Neural cell (in vitro differentiated cells): ENCODE measurements around the gene RGS10. TPM values are rescaled to one million over a fixed set of nuclear protein-coding genes. Genes with fewer than 3 reads are reported as not detected.

Experiments used
- H2AFZ ChIP-seq: fragments of 200-600, 300-800 bp; sonication (generic), shearing (Covaris generic); 2 replicates; pipeline ENCODE4 v1.6.0; 2014; ENCODE audit warnings: low read depth, mild to moderate bottlenecking, antibody characterized with exemption, low read length, moderate library complexity
- H3F3A ChIP-seq: fragments of 200-600 bp; shearing (Covaris generic); 2 replicates; pipeline ENCODE4 v1.6.1; 2016; ENCODE audit warnings: mild to moderate bottlenecking, moderate library complexity, mixed read lengths, antibody characterized with exemption, low read length; ENCODE audit not compliant: insufficient read depth, poor library complexity, severe bottlenecking
- H3K27ac ChIP-seq: fragments of 200-600, 300-800 bp; sonication (generic), shearing (Covaris generic); 2 replicates; pipeline ENCODE4 v1.5.1; 2014; ENCODE audit warnings: mild to moderate bottlenecking, low read length, moderate library complexity
- H3K27me3 ChIP-seq: fragments of 300-800, 200-600 bp; sonication (generic), shearing (Covaris generic); 2 replicates; pipeline ENCODE4 v1.6.0; 2014; ENCODE audit warnings: mild to moderate bottlenecking, low read depth, low read length, moderate library complexity; ENCODE audit not compliant: insufficient read depth
- H3K36me3 ChIP-seq: fragments of 300-800, 200-600 bp; sonication (generic), shearing (Covaris generic); 2 replicates; pipeline ENCODE4 v1.5.1; 2014; ENCODE audit warnings: mild to moderate bottlenecking, antibody characterized with exemption, low read length, moderate library complexity; ENCODE audit not compliant: insufficient read depth
- H3K4me2 ChIP-seq: fragments of 300-800, 200-600 bp; sonication (generic), shearing (Covaris generic); 2 replicates; pipeline ENCODE4 v1.6.0; 2014; ENCODE audit warnings: mild to moderate bottlenecking, low read length
- H3K4me3 ChIP-seq: fragments of 300-800, 200-600 bp; sonication (generic), shearing (Covaris generic); 2 replicates; pipeline ENCODE4 v1.5.1; 2014; ENCODE audit warnings: mild to moderate bottlenecking, low read length, moderate library complexity
- H3K79me2 ChIP-seq: fragments of 200-600 bp; shearing (Covaris generic); replicated peaks from 2 replicates; pipeline ENCODE4 v1.6.0; 2014; ENCODE audit warnings: mild to moderate bottlenecking, low read length, moderate library complexity; ENCODE audit not compliant: insufficient read depth
- H3K9ac ChIP-seq: fragments of 300-800, 200-600 bp; sonication (generic), shearing (Covaris generic); 2 replicates; pipeline ENCODE4 v1.6.1; 2016; ENCODE audit warnings: mild to moderate bottlenecking, low read length, mixed read lengths
- H3K9me2 ChIP-seq: fragments of 200-600 bp; shearing (Covaris generic); 2 replicates; pipeline ENCODE4 v1.6.1; 2016; ENCODE audit warnings: mild to moderate bottlenecking, low read length, mixed read lengths; ENCODE audit not compliant: insufficient read depth
- H3K9me3 ChIP-seq: fragments of 200-600, 300-800 bp; sonication (generic), shearing (Covaris generic); 2 replicates; pipeline ENCODE4 v1.6.1; 2016; ENCODE audit warnings: mild to moderate bottlenecking, mixed run types, low read length, moderate library complexity, mixed read lengths
- H4K20me1 ChIP-seq: fragments of 200-600 bp; shearing (Covaris generic); 2 replicates; pipeline ENCODE4 v1.6.1; 2016; ENCODE audit warnings: mild to moderate bottlenecking, mixed run types; ENCODE audit not compliant: insufficient read depth
- EP300 ChIP-seq: fragments of 450-650 bp; conservative IDR thresholded peaks from 2 replicates; pipeline ENCODE4 v1.6.1; 2014; ENCODE audit warnings: antibody characterized with exemption, mild to moderate bottlenecking, moderate library complexity; ENCODE audit not compliant: poor library complexity, severe bottlenecking
- MXI1 ChIP-seq: fragments of 450-650 bp; conservative IDR thresholded peaks from 2 replicates; pipeline ENCODE4 v1.6.1; 2014; ENCODE audit warnings: antibody characterized with exemption, mild to moderate bottlenecking; ENCODE audit not compliant: poor library complexity, severe bottlenecking
- POLR2AphosphoS5 ChIP-seq: IDR thresholded peaks from 2 replicates; pipeline ENCODE4 v1.6.1; 2012
- RAD21 ChIP-seq: fragments of 450-650 bp; conservative IDR thresholded peaks from 2 replicates; pipeline ENCODE4 v1.6.1; 2014; ENCODE audit warnings: antibody characterized with exemption, mild to moderate bottlenecking, moderate library complexity
- SMC3 ChIP-seq: fragments of 450-650 bp; conservative IDR thresholded peaks from 2 replicates; pipeline ENCODE4 v1.6.1; 2014; ENCODE audit warnings: antibody characterized with exemption, mild to moderate bottlenecking, moderate library complexity; ENCODE audit not compliant: poor library complexity
- TAF1 ChIP-seq: IDR thresholded peaks from 2 replicates; pipeline ENCODE4 v1.6.1; 2012; ENCODE audit warnings: low read depth
- polyA plus RNA-seq: library from polyadenylated mRNA; depleted of rRNA; stranded (reverse); fragments of >200 nt; gene quantifications from 2 replicates; pipeline ENCODE4 v1.2.3, GENCODE V29; 2014
- TF ChIP-seq, protein P1 (sequence below): IDR thresholded peaks from 2 replicates; pipeline ENCODE4 v1.6.1; 2012; ENCODE audit warnings: borderline replicate concordance
- TF ChIP-seq, protein P2 (sequence below): fragments of 450-650 bp; IDR thresholded peaks from 2 replicates; pipeline ENCODE4 v1.5.1; 2014; ENCODE audit warnings: antibody characterized with exemption, mild to moderate bottlenecking, moderate library complexity; ENCODE audit not compliant: poor library complexity, severe bottlenecking

Gene RGS10
- polyA plus RNA-seq, 1 donor from 2014 or later, result 2.6 TPM

DNA sequence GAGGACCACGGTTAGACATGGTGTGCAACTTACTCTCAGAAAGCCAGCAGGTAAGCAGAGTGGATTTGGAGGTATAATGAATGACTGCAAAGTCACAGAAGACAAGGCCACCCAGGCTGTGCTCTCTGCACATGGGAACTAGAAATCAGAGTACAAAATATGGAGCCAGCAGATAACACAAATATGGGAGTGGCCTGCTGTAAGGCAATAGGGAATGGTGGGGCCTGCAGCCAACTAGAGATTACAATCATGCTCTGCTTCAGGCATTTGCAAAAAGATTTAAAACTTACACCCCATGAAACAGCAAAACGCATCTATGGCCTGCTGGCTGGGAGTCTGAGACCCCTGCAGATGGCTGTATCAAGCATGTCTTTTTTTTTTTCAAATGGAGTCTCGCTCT lies 47.0 kb downstream of the RGS10 start:
- no peaks in the 10 kb centered on the region for H4K20me1 ChIP-seq
- H3K9me3 ChIP-seq, result no peaks in the 10 kb centered on the region
- H2AFZ ChIP-seq, result no peak overlapping the region
- no peaks in the 10 kb centered on the region for H3K27me3 ChIP-seq
- H3K4me2 ChIP-seq, result no peak overlapping the region
- no peak overlapping the region for H3K27ac ChIP-seq
- no peak overlapping the region for H3K9ac ChIP-seq
- H3K79me2 ChIP-seq, result no peaks in the 10 kb centered on the region
- no peaks in the 10 kb centered on the region for H3F3A ChIP-seq
- no peaks in the 10 kb centered on the region for H3K36me3 ChIP-seq
- H3K9me2 ChIP-seq, result no peaks in the 10 kb centered on the region
- TF ChIP-seq RAD21 (no peak), EP300 (no peak)
- TF ChIP-seq, protein P1, sequence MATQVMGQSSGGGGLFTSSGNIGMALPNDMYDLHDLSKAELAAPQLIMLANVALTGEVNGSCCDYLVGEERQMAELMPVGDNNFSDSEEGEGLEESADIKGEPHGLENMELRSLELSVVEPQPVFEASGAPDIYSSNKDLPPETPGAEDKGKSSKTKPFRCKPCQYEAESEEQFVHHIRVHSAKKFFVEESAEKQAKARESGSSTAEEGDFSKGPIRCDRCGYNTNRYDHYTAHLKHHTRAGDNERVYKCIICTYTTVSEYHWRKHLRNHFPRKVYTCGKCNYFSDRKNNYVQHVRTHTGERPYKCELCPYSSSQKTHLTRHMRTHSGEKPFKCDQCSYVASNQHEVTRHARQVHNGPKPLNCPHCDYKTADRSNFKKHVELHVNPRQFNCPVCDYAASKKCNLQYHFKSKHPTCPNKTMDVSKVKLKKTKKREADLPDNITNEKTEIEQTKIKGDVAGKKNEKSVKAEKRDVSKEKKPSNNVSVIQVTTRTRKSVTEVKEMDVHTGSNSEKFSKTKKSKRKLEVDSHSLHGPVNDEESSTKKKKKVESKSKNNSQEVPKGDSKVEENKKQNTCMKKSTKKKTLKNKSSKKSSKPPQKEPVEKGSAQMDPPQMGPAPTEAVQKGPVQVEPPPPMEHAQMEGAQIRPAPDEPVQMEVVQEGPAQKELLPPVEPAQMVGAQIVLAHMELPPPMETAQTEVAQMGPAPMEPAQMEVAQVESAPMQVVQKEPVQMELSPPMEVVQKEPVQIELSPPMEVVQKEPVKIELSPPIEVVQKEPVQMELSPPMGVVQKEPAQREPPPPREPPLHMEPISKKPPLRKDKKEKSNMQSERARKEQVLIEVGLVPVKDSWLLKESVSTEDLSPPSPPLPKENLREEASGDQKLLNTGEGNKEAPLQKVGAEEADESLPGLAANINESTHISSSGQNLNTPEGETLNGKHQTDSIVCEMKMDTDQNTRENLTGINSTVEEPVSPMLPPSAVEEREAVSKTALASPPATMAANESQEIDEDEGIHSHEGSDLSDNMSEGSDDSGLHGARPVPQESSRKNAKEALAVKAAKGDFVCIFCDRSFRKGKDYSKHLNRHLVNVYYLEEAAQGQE, result no peak
- H3K4me3 ChIP-seq, result no peak overlapping the region

DNA sequence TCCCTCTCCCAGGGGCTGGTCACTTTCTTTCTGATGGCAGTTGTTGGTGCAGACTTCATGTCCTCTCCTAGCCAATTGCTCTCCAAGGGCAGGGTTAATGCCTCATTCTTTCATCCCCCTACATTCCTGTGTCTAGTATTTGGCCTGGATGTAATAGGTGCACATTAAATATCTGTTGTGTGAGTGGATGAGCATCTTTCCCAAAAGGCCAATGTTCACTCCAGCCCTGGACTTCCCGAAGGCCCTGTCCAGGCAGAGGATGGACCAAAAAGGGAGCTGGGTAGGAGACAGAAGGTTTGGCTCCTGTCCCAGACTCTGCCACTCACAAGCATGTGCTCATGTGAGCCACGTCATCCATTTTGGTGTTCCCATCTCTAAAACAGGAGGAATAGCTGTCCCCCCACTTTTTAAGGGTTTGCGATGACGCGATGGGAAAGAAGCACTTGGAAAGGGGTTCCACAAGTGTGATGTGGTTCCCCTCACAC lies 47.5 kb downstream of the RGS10 start:
- Histone ChIP-seq H3K9me2 (no peaks in the 10 kb centered on the region), H2AFZ (no peak overlapping the region), H3K4me2 (no peak overlapping the region), H4K20me1 (no peaks in the 10 kb centered on the region), H3K4me3 (no peak overlapping the region), H3K27me3 (no peaks in the 10 kb centered on the region), H3K79me2 (no peaks in the 10 kb centered on the region), H3K36me3 (no peaks in the 10 kb centered on the region), H3F3A (no peaks in the 10 kb centered on the region), H3K9ac (no peak overlapping the region), H3K27ac (no peak overlapping the region), H3K9me3 (no peaks in the 10 kb centered on the region)
- TF ChIP-seq POLR2AphosphoS5, result no peak
- no peak for TF ChIP-seq MXI1
- TF ChIP-seq, protein P1, result no peak

DNA sequence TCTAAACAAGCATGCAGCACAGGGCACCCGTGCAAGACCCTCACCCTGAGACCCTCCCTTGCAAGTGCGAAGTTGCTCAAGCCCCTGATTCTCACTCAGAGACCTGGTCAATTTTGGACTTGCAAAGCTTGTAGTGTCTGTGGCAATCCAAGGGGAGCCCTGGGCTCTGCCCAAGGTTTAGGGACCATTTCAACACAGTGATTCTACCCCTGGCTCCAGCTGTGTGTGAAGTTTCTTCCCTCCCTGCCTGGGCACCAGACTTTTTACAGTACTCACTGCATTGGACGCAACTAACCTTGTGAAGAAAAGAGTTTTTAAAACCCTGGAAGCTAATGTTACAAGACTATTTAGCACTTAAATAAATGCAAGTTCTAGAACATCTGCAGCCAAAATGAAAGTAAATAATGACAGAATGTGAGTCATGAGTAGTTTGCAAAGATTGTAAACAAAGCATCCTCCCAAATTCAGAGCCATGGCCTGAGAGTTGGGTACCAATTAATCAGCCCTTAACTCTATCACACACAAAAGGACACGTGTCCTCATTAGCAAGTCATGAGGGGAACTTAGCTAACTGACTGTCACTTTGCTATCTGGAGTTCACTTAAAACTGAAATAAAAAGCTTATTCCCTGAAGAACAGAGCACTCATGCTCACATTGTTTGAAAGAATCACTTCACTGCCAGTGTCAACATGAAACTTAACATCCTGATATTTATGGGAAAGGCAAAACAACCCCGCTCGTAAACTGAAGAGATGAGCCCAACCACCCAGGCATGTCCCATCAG lies 48.1 kb downstream of the RGS10 start:
- no peak overlapping the region for H3K4me3 ChIP-seq
- no peak overlapping the region for H2AFZ ChIP-seq
- TF ChIP-seq, protein P2, sequence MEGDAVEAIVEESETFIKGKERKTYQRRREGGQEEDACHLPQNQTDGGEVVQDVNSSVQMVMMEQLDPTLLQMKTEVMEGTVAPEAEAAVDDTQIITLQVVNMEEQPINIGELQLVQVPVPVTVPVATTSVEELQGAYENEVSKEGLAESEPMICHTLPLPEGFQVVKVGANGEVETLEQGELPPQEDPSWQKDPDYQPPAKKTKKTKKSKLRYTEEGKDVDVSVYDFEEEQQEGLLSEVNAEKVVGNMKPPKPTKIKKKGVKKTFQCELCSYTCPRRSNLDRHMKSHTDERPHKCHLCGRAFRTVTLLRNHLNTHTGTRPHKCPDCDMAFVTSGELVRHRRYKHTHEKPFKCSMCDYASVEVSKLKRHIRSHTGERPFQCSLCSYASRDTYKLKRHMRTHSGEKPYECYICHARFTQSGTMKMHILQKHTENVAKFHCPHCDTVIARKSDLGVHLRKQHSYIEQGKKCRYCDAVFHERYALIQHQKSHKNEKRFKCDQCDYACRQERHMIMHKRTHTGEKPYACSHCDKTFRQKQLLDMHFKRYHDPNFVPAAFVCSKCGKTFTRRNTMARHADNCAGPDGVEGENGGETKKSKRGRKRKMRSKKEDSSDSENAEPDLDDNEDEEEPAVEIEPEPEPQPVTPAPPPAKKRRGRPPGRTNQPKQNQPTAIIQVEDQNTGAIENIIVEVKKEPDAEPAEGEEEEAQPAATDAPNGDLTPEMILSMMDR, result no peak
- TF ChIP-seq, protein P1, result no peak
- no peak for TF ChIP-seq RAD21
- TF ChIP-seq SMC3, result no peak
- no peak for TF ChIP-seq EP300
- no peak for TF ChIP-seq POLR2AphosphoS5
- TF ChIP-seq TAF1, result no peak

More for the DNA sequence above, 48.1 kb downstream of the RGS10 start:
- no peaks in the 10 kb centered on the region for H3K9me2 ChIP-seq
- no peaks in the 10 kb centered on the region for H3K36me3 ChIP-seq
- H3K27ac ChIP-seq, result no peak overlapping the region
- no peaks in the 10 kb centered on the region for H3F3A ChIP-seq
- H3K9ac ChIP-seq, result no peak overlapping the region
- no peaks in the 10 kb centered on the region for H4K20me1 ChIP-seq
- H3K4me2 ChIP-seq, result no peak overlapping the region
- H3K9me3 ChIP-seq, result no peaks in the 10 kb centered on the region
- H3K27me3 ChIP-seq, result no peaks in the 10 kb centered on the region
- no peaks in the 10 kb centered on the region for H3K79me2 ChIP-seq
